ENCODE results near the gene WDPCP.
A peak's percentile ranks its signal among the peaks of the same experiment; 100 is the strongest.
"Not testable (repeated sequence)": the region's sequence is repeated elsewhere in the genome, so short reads cannot be mapped to it uniquely, and the experiment has no call there.

WDPCP gene

GRCh38 chr2:63596401-63596883, 8.2 kb upstream of the WDPCP start:
- DNase-seq, result no peak
- in situ Hi-C loops (cut with HindIII; ENCODE audit: low pct_ligation_motif_present, low pct_unique_long_range_greater_than_20kb, low sequenced_read_pairs), result no loop called here

GRCh38 chr2:63594660-63595059, 6.4 kb upstream of the WDPCP start:
- in situ Hi-C loops (cut with HindIII; ENCODE audit: low pct_ligation_motif_present, low pct_unique_long_range_greater_than_20kb, low sequenced_read_pairs), result no loop called here
- peak; percentile 24 for DNase-seq

GRCh38 chr2:63591566-63592175, 3.4 kb upstream of the WDPCP start:
- DNase-seq, result no peak
- in situ Hi-C loops (cut with HindIII; ENCODE audit: low pct_ligation_motif_present, low pct_unique_long_range_greater_than_20kb, low sequenced_read_pairs), result no loop called here

DNA sequence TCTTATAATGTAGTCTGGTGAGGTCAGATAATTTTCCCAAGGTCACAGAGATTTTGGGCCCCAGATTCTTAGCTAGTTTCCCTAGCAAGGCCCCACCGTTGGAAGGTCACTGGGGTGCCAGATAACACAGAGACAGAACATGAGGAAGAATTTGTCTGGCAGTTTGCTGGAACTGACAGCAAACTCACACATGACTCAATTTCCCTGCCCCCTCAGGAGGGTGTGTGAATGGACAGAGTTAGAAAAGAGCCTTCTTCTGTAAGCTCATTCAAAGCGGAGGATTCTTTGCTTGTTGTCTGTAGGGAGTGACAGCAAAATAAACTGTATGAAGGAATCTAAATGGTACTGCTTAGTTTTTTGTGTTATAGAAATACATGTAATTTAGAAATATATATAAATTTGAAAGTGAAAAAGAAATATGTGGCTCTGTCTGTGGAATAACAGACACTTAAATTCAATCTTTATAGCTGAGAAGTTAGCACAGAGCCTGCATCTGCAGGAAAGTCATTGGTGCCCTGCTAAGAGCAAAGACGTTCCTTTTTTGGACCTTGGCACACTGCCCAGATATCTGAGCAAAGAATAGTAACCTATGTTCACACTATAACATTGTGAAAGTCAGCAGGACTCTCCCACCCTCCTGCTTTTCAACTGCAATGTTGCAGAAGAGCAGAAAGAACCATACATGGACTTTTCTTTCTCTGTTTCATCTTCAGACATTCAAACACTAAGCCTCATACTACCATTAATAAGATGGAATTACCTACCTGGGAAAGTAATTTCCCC, 2.5 kb upstream of the WDPCP start:
- DNase-seq, result no peak
- in situ Hi-C loops (cut with HindIII; ENCODE audit: low pct_ligation_motif_present, low pct_unique_long_range_greater_than_20kb, low sequenced_read_pairs), result no loop called here

GRCh38 chr2:63589148-63589958, 1.1 kb upstream of the WDPCP start:
- DNase-seq, result no peak
- in situ Hi-C loops (cut with HindIII; ENCODE audit: low pct_ligation_motif_present, low pct_unique_long_range_greater_than_20kb, low sequenced_read_pairs), result no loop called here

DNA sequence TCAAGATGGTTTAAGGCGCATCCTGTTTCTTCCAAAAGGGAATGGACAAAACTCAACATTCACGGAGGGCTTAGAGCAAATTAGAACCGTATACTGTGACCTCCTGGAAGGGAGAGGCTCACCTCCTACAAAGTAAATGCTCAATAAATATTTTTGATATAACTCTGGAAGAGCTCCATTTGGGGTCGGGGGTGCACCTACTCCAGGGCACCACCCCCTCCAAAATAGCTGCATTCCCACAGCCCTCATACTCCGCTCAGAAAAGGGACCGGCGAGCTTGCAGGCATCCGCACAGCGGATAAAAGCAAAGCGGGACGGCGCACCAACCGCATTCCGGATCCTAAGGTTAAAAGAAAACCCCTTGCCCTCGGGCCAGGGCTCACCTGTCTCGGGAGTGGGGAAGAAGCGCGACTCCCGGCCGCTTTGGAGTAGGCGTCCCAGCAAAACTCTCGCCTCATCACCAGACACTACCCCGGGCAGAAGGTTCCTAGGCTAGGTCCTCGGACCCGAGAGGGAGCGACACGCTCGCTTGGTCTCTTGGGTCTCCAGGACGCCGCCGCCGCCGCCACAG, 378 bp downstream of the WDPCP start:
- no peak for DNase-seq
- in situ Hi-C loops (cut with HindIII; ENCODE audit: low pct_ligation_motif_present, low pct_unique_long_range_greater_than_20kb, low sequenced_read_pairs), result no loop called here

DNA sequence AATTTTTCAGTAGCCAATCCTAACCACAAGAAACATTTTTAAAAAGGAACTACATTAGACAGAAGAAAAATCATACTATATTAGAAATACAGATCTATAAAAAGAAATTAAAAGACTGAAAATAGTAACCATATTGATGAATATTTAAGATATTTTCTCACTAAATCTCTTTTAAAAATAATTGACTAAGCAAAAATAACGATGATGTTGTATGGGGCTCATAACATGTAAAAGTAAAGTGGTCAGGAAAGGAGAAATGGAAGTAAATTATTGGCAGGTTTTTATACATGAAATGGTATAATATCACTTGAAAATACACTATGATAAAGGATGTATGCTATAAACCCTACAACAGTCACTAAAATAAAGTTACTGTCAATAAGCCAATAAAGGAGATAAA, 5.4 kb downstream of the WDPCP start:
- in situ Hi-C loops (cut with HindIII; ENCODE audit: low pct_ligation_motif_present, low pct_unique_long_range_greater_than_20kb, low sequenced_read_pairs), result no loop called here
- DNase-seq, result no peak

DNA sequence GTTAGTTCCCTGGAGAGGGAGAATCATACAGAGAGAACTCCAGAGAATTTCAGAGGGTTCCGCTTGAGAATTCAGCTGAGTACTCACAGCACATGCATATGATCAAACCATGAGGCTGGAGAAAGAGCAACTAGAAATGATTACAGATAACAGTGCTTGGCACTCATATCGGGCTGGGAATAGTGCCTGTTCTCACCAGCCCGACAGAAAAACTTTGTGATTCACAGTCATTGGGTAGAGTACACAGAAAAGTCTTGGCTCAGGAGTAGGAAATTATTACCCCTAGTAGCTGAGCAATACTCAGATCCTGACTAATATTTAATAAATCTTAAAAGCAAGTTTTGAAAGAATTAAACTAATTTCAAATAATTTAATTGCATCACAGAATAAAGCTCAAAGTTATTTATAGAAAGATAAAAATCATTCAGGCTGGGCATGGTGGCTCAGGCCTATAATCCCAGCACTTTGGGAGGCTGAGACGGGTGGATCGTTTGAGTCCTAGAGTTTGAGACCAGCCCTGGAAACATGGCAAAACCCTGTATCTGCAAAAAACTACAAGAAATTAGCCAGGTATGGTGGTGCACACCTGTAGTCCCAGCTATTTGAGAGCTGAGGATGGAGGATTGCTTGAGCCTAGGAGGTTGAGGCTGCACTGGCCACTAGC, 6.8 kb downstream of the WDPCP start:
- peak; percentile 80 for DNase-seq
- in situ Hi-C loops (cut with HindIII; ENCODE audit: low pct_ligation_motif_present, low pct_unique_long_range_greater_than_20kb, low sequenced_read_pairs), result no loop called here

- peak; percentile 23 for DNase-seq
- in situ Hi-C loops (cut with HindIII; ENCODE audit: low pct_ligation_motif_present, low pct_unique_long_range_greater_than_20kb, low sequenced_read_pairs), result no loop called here
These were observed 7.5 kb downstream of the WDPCP start for GRCh38 chr2:63580651-63581297.

GRCh38 chr2:63578767-63579166, 9.5 kb downstream of the WDPCP start:
- in situ Hi-C loops (cut with HindIII; ENCODE audit: low pct_ligation_motif_present, low pct_unique_long_range_greater_than_20kb, low sequenced_read_pairs), result no loop called here

GRCh38 chr2:63576546-63576945, 11.7 kb downstream of the WDPCP start:
- in situ Hi-C loops (cut with HindIII; ENCODE audit: low pct_ligation_motif_present, low pct_unique_long_range_greater_than_20kb, low sequenced_read_pairs), result no loop called here
- no peak for DNase-seq

More at GRCh38 chr2:63578767-63579166, 9.5 kb downstream of the WDPCP start:
- no peak for DNase-seq

GRCh38 chr2:63573726-63574345, 14.4 kb downstream of the WDPCP start:
- DNase-seq; in situ Hi-C loops (cut with HindIII; ENCODE audit: low pct_ligation_motif_present, low pct_unique_long_range_greater_than_20kb, low sequenced_read_pairs): not testable (repeated sequence)

- DNase-seq; in situ Hi-C loops (cut with HindIII; ENCODE audit: low pct_ligation_motif_present, low pct_unique_long_range_greater_than_20kb, low sequenced_read_pairs): not testable (repeated sequence)
These were observed 15.3 kb downstream of the WDPCP start for GRCh38 chr2:63573026-63573425.

DNA sequence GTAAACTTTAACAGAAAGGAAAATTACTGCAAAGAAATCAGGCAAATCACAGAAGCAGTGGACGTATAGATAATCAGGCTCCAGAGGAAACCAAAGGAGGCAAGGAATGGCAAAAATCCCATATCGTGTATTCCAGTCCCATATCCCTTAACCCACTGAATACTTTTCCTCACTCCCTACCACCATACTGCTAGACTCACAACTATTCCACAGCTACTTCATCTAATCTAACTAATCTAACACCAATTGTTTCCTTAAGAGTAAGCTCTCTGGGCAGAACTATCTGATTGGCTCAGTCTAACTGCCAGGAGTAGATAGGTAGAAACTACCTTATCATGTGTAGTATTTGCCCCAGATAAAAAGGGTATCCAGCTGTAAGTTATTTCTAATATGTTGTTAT, 16.3 kb downstream of the WDPCP start:
- no peak for DNase-seq
- in situ Hi-C loops (cut with HindIII; ENCODE audit: low pct_ligation_motif_present, low pct_unique_long_range_greater_than_20kb, low sequenced_read_pairs), result no loop called here

DNA sequence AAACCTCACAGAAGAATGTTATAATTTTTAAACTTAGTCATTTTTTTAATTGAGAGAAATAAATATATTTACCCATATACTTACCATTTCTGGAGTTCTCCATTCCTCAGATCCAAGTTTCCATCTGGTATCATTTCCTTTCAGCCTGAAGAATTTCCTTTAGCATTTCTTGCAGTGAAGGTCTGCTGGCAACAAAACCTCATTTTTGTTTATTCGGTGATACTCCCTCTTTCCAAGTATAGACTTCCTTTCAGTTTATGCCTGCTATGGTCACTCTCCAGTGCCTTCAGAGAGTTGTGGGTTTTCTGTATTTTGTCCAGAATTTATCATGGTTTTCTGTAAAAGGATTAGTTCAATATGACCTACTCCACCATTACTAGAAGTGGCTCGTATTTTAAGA, 17.0 kb downstream of the WDPCP start:
- DNase-seq, result no peak
- in situ Hi-C loops (cut with HindIII; ENCODE audit: low pct_ligation_motif_present, low pct_unique_long_range_greater_than_20kb, low sequenced_read_pairs), result no loop called here

DNA sequence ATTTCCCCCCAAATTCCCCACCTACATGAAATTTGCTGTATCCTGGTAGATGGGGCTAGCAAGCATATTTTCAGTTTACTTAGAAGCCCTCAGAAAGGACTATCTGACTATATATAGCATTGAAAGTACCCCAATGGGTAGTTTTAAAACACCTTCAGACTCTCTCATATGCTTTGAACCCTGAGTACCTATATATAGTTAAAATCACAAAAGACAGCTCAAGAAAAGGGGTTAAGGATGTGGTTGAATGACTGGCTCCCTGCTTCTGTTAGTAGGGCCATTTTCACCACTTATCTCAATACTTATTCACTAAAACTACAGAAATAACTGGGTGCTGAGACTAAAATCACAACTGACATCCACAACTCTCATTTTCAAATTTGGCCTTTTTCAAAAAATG, 18.5 kb downstream of the WDPCP start:
- no peak for DNase-seq
- in situ Hi-C loops (cut with HindIII; ENCODE audit: low pct_ligation_motif_present, low pct_unique_long_range_greater_than_20kb, low sequenced_read_pairs), result no loop called here

DNA sequence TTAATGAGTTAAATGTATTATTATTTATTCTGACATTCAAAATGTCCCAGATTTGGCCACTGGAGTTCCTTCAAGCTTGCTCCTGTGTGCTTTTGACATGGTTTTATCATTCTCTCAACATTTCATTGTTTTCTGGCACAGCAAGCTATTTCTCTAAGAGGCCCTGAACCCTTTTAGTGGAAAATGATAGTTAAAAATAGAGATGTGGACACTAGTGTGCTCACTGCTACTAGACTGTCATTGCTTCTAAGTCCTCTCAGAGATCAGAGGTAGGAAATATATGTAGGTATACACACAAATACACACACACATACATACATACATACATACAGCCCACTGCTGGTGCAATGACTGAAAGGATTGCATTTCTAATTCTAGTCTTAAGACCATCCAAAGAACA, 25.5 kb downstream of the WDPCP start:
- no peak for DNase-seq
- in situ Hi-C loops (cut with HindIII; ENCODE audit: low pct_ligation_motif_present, low pct_unique_long_range_greater_than_20kb, low sequenced_read_pairs), result no loop called here

- DNase-seq; in situ Hi-C loops (cut with HindIII; ENCODE audit: low pct_ligation_motif_present, low pct_unique_long_range_greater_than_20kb, low sequenced_read_pairs): not testable (repeated sequence)
These were observed 29.4 kb downstream of the WDPCP start for GRCh38 chr2:63558922-63559321.

Measured in ACHN (cell line).